ENCODE results near the gene ADAMTS6.

The ADAMTS6 gene

GRCh38 chr5:65355301-65355700 lies 126.4 kb downstream of the ADAMTS6 start:
- TF ChIP-seq CTCF (IDR thresholded peaks at IDR 0.05; ENCODE audit: insufficient read depth, low read depth, low read length, missing control alignments), result no peak
- no peak for DNase-seq (ENCODE audit: low read depth)
- H3K4me3 ChIP-seq (ENCODE audit: low read length), result no peak overlapping the region

GRCh38 chr5:65341835-65342234 lies 139.9 kb downstream of the ADAMTS6 start:
- no peak for TF ChIP-seq CTCF (IDR thresholded peaks at IDR 0.05; ENCODE audit: insufficient read depth, low read depth, low read length, missing control alignments)
- no peak overlapping the region for H3K4me3 ChIP-seq (ENCODE audit: low read length)
- DNase-seq (ENCODE audit: low read depth), result no peak

GRCh38 chr5:65338606-65339151 lies 143.0 kb downstream of the ADAMTS6 start:
- DNase-seq (ENCODE audit: low read depth), result no peak
- no peak for TF ChIP-seq CTCF (IDR thresholded peaks at IDR 0.05; ENCODE audit: insufficient read depth, low read depth, low read length, missing control alignments)

GRCh38 chr5:65334077-65334476 lies 147.6 kb downstream of the ADAMTS6 start:
- H3K4me3 ChIP-seq (ENCODE audit: low read length), result no peak overlapping the region
- no peak for TF ChIP-seq CTCF (IDR thresholded peaks at IDR 0.05; ENCODE audit: insufficient read depth, low read depth, low read length, missing control alignments)
- DNase-seq (ENCODE audit: low read depth), result peak; percentile 86

More at GRCh38 chr5:65338606-65339151, 143.0 kb downstream of the ADAMTS6 start:
- H3K4me3 ChIP-seq (ENCODE audit: low read length), result no peak overlapping the region

GRCh38 chr5:65332591-65332990 lies 149.1 kb downstream of the ADAMTS6 start:
- TF ChIP-seq CTCF (IDR thresholded peaks at IDR 0.05; ENCODE audit: insufficient read depth, low read depth, low read length, missing control alignments), result no peak
- DNase-seq (ENCODE audit: low read depth), result no peak
- H3K4me3 ChIP-seq (ENCODE audit: low read length), result no peak overlapping the region

- TF ChIP-seq CTCF (IDR thresholded peaks at IDR 0.05; ENCODE audit: insufficient read depth, low read depth, low read length, missing control alignments), result no peak
- DNase-seq (ENCODE audit: low read depth), result no peak
- H3K4me3 ChIP-seq (ENCODE audit: low read length), result no peak overlapping the region
These were observed 152.5 kb downstream of the ADAMTS6 start for GRCh38 chr5:65329266-65329665.

GRCh38 chr5:65327582-65327981 lies 154.1 kb downstream of the ADAMTS6 start:
- H3K4me3 ChIP-seq (ENCODE audit: low read length), result no peak overlapping the region
- no peak for TF ChIP-seq CTCF (IDR thresholded peaks at IDR 0.05; ENCODE audit: insufficient read depth, low read depth, low read length, missing control alignments)
- DNase-seq (ENCODE audit: low read depth), result peak; percentile 58

All from epithelial cell of esophagus (primary cell).